Retina (tissue), 1 donor: ENCODE data around the gene TTF2.
"Not testable (repeated sequence)": the region's sequence is repeated elsewhere in the genome, so short reads cannot be mapped to it uniquely, and the experiment has no call there.

Experiments
- DNase-seq: peaks from one replicate; pipeline ENCODE4 v3.0.0-alpha.2; 2016

Gene TTF2

GRCh38 chr1:117094841-117095604 lies 34.9 kb downstream of the TTF2 start:
- DNase-seq = no peak

DNA sequence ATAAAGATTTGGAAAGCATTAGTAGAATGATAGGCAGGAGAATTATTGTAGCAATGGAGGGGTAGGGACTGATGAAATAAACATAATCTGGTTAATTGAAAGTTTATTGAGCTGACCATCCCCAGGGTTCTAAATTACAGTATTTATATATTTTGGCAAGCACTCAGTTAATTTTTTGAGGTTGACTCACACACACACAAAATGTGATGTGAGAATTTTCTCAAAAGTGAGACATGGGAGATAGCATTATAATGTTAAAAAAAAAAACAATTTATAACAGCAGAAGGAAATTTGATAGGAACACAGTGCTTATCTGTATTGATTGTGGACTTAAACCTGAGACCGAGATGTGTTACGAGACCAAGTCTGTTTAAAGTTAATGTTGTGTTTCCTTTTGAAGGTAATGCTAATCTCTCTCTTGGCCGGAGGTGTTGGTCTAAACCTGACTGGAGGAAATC lies 36.9 kb downstream of the TTF2 start:
- no peak for DNase-seq

GRCh38 chr1:117097443-117097842 lies 37.3 kb downstream of the TTF2 start:
- DNase-seq = no peak

DNA sequence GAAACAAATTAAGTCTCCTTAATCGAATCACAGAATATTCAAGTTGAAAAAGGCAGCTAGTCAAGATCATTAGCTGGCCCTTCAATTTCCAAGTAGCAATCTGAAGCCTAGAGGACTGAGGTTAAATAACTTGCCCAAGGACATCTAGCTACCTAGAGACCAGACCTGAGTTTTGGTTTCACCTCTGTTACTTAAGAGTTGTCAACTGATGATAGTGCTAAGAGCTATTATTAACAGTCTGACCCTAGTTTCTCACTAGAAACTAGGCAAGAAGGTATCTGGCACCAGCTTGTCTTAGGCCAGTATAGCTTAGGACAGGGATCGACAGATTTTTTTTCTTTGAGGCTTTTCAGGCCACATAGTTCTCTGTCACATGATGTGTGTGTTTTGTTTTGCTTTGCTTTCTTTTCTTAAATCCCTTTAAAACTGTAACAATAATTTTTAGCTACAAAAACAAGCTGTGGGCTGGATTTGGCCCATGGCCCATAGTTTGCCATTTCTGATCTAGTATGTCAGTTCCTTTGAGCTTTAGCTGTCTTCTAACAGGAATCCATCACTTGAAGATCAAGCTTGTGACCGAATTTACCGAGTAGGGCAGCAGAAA lies 38.3 kb downstream of the TTF2 start:
- no peak for DNase-seq

- no peak for DNase-seq
Measured at GRCh38 chr1:117101334-117101733, 41.2 kb downstream of the TTF2 start.

DNA sequence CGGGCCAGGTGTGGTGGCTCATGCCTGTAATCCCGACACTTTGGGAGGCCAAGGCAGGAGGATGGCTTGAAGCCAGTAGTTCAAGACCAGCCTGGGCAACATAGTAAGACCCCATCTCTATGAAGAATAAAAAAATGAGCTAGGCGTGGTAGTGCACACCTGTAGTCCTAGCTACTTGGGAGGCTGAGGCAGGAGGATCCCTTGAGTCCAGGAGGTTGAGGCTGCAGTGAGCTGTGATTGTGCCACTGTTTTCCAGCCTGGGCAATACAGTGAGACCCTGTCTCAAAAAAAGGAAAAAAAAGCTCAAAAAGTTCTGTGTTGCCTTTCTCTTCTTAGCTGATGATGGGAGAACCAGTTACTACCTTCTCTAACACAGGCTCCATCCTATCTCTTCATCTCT lies 41.7 kb downstream of the TTF2 start:
- DNase-seq = not testable (repeated sequence)

GRCh38 chr1:117104986-117105385 lies 44.9 kb downstream of the TTF2 start:
- no peak for DNase-seq

GRCh38 chr1:117105722-117106121 lies 45.6 kb downstream of the TTF2 start:
- DNase-seq = no peak

DNA sequence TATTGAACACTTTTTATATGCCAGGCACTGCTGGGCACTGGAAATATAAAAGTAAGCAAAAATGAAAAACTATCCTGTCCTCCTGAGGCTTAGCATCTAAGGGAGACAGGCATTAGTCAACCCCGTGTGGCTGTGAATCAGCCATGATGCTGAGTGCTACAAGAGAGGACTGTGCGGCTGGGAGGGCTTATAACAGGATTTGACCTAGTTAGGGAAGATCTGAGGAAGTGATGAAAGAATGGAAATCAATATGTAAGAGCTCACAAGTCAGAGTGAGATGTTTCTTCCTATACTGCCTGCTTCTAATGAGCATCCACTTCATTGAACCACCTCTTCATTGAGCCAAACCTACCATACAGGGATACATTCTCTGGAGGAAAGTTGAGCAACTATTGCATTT lies 46.4 kb downstream of the TTF2 start:
- DNase-seq = no peak

GRCh38 chr1:117107364-117107763 lies 47.2 kb downstream of the TTF2 start:
- DNase-seq = no peak

- no peak for DNase-seq
Measured at GRCh38 chr1:117110774-117111173, 50.6 kb downstream of the TTF2 start.

GRCh38 chr1:117112047-117112717 lies 52.1 kb downstream of the TTF2 start:
- no peak for DNase-seq

GRCh38 chr1:117113199-117113598 lies 53.1 kb downstream of the TTF2 start:
- DNase-seq = no peak

DNA sequence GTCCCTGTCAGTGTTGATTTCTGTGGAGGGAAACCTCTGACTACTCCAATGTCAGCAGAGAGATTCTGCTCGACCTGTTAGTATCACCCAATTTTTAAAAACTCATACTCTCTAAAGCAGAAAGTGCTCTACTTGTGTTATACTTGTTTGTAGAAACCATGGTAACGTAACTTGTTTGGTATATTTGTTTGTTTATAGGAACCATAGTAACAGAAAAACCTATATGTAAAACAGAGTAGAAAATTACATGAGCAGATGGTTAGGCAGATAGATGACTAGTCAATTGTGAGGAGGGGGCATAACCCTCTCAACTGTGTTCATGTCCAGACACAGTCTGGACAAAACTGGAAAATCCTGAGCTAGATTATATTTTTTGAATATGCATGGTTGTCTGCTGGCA lies 54.8 kb downstream of the TTF2 start:
- no peak for DNase-seq

DNA sequence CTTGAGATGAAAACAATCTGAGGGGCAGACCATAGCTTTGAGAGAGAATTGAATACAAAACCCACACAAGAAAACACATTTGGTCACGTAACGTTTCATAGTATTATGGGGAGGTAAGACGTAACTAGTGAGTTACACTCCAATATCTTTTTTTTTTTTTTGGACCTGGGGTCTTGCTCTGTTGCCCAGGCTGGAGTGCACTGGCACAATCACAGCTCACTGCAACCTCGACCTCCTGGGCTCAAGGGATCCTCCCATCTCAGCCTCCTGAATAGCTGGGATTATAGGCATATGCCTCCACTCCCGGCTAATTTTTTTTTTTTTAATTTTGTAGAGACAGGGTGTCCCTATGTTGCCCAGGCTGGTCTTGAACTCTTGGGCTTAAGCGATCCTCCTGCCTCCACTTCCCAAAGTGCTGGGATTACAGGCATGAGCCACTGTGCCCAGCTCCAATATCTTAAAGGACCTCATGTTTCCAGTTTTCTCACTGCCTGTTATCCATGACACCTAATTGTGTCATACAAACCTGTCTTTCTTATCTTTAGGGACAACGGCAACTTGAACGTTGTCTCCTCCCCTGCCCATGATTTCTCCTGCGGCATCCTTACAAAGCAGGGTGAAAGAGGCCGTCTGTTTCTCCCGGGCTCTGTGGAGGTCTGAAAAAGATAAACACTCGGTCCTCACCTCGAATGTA lies 56.1 kb downstream of the TTF2 start:
- DNase-seq = no peak

DNA sequence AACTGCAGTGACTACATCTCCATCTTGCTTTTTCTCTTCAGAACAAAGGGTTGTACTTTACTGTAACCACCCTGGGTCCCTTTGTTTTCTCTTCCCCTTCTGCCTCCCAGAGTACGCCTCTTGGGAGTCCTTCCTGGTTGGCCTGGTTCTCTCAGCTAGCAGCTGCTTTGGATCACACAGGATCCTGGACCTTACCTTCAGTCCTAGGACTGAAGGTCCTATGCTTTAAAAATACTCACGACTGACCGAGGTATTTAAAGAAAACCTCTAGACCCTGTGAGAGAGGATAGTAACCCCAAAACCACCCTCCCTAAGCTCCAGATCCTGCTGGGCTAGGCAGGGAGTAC lies 56.6 kb downstream of the TTF2 start:
- no peak for DNase-seq

DNA sequence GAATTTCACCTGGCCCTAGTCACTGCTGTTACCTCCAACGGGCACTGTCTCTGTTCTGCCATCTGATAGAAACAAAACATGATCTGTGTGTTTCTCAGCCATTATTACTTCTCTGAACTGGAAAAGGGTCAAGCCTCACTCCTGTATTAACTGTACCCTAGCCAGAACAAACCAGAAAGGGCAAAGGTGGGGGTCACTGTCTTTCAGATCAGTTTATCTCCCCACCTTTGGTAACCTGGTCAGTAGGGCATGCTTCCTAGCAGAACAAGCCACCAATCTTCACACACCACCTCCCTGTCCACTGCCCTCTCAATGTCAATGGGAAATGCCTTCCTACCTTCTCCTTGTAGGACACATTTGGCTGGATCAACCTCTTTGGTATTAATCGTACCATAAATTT lies 57.6 kb downstream of the TTF2 start:
- DNase-seq = no peak

DNA sequence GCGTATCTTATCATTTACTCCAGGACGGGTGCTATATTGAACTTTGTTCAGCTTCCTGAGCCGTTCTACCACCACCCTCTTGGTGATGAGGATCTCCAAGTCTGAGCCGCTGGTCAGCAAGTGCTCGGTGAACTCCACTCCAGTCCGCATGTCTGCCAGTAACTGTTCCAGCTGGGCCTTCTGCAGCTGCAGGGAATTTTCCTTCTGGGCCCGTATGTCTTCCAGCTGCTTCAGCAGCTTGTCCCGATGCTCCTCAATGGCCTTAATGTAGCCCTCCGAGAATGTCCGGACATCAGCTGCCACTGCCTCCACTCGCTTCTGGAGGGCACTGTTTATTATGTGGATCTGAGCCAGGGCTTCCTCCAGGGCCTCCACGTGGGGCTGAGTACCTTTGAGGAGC lies 58.0 kb downstream of the TTF2 start:
- no peak for DNase-seq

DNA sequence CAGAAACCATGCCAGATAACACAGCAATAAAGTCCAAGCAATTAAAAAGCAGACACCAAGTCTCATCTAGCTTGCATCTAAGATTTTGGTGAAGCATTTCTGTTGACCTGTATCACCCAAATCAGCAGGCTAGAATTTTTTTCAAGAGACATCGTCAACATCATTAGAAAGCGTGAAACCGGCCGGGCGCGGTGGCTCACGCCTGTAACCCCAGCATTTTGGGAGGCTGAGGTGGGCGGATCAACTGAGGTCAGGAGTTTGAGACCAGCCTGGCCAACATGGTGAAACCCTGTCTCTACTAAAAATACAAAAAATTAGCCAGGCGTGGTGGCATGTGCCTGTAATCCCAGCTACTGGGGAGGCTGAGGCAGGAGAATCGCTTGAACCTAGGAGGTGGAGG lies 59.0 kb downstream of the TTF2 start:
- DNase-seq = not testable (repeated sequence)

DNA sequence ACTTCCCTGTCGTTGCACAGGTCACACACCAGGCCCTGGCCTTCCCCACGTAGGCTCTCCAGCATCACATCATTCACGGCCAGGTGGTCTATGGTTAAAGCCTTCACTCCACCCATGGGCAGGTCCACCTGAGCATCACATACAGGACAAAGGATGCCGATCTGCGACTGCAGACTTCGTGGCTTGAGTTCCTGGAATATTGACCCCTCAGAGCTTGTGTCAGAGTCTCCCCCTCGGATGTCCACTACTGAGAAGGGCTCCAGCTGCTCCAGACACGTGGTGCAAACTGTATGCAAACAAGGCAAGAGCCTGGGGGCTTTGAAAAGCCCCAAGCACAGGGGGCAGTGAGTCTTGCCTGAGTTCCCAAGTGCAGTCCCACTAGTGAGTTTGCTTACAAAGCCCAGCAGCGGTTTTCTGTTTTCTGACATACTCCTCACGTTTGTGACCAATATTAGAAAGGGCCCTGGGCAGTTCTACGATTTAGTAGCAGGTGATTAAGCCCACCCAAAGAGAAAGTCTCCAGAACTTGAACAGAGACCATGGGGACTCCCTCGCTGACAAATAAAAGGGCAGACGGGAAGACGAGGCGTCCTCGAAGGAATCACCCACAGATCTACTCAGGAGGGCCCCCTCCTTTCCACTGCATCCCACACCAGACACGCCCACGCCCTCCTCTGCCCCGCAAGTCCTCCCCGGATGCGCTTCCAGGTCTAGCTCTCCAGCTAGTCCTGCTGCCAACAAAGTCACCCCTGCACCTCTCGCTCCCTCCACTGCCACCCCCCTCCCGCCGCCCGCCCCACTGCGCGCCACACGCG lies 60.9 kb downstream of the TTF2 start:
- DNase-seq = peak; percentile 66

- peak; percentile 100 for DNase-seq
Measured at GRCh38 chr1:117121589-117122329, 61.6 kb downstream of the TTF2 start, which contains the start of gene TRIM45. Gene TRIM45, minus strand, starts transcription at chr1:117121749. Its CDS starts 548 bp downstream, at chr1:117121201.
